Aorta (tissue), 5 donors: Measurements from ENCODE around the gene CER1. TPM values are rescaled to one million over a fixed set of nuclear protein-coding genes. Genes with fewer than 3 reads are reported as not detected.

Experiments used
- ATAC-seq: fragments of 200-7000 bp; cut with Tn5 transposase; one replicate; pipeline ENCODE4 v1.9.1; 2022; ENCODE audit warnings: moderate library complexity; ENCODE audit not compliant: low FRiP score
- DNase-seq, 2 donors: peaks; one replicate each; pipeline ENCODE4 v3.0.0-alpha.2; 2020
- H3K27ac ChIP-seq, 2 donors: one replicate each; pipeline ENCODE4 v1.5.1; 2013; ENCODE audit warnings: low read length in 2 of 2, mild to moderate bottlenecking in 2 of 2, moderate library complexity in 2 of 2, control low read depth in 1 of 2, inconsistent platforms in 1 of 2, low read depth in 1 of 2
- H3K27me3 ChIP-seq, 2 donors: one replicate each; pipeline ENCODE4 v1.6.1; 2013; ENCODE audit warnings: control low read depth in 1 of 2, low read length in 1 of 2, mild to moderate bottlenecking in 1 of 2, moderate library complexity in 1 of 2; ENCODE audit not compliant: insufficient read depth in 2 of 2, control insufficient read depth in 1 of 2
- H3K36me3 ChIP-seq, 2 donors: one replicate each; pipeline ENCODE4 v1.6.1; 2013; ENCODE audit warnings: control low read depth in 1 of 2, low read length in 1 of 2, mild to moderate bottlenecking in 1 of 2; ENCODE audit not compliant: insufficient read depth in 2 of 2, control insufficient read depth in 1 of 2
- H3K4me1 ChIP-seq, 2 donors: one replicate each; pipeline ENCODE4 v1.6.1; 2013; ENCODE audit warnings: low read length in 2 of 2, control low read depth in 1 of 2, mild to moderate bottlenecking in 1 of 2, moderate library complexity in 1 of 2; ENCODE audit not compliant: insufficient read depth in 2 of 2, control insufficient read depth in 1 of 2
- H3K4me3 ChIP-seq, 2 donors: one replicate each; pipeline ENCODE4 v1.5.1; 2013; ENCODE audit warnings: low read length in 2 of 2, control low read depth in 1 of 2, mild to moderate bottlenecking in 1 of 2
- H3K9me3 ChIP-seq: one replicate; pipeline ENCODE4 v1.6.1; 2013; ENCODE audit warnings: mild to moderate bottlenecking, low read length; ENCODE audit not compliant: control insufficient read depth
- WGBS, 2 donors: extraction: QIAGEN DNeasy Blood & Tissue Kit; methylation state at CpG; one replicate each; pipeline ENCODE4 v1.1.7; 2013; 5-methylcytosine and 5-hydroxymethylcytosine counted together
- intact Hi-C, 2 donors: fragments of 100-400 bp; cut with DNase I; formaldehyde crosslinking; loops; one replicate each; pipeline versions ENCODE4 v1.14.2 to v1.15.0; 2022
- polyA plus RNA-seq, 2 donors: library from polyadenylated mRNA; stranded (reverse); fragments of 200-250 nt; gene quantifications; one replicate each; pipeline ENCODE4 v1.2.3, GENCODE V29; 2013
- total RNA-seq, 2 donors: library from RNA; stranded (reverse); fragmentation: NEBNext Ultra II Directional; extraction: Animal tissue kit (Norgen Biotek cat#: 25700); gene quantifications; one replicate each; pipeline ENCODE4 v1.2.1, GENCODE V29; 2021
- donor health status: healthy with polysubstance abuse.
- donor health status: Bipolar disorder and iron deficiency.
- donor health status: DM: no; HTN: no; CAD: no.
- donor health status: DM: no; HTN: no; CAD: no.
- donor health status: DM: yes; HTN: yes; CAD: no.

The CER1 gene
- total and polyA plus RNA-seq, 4 donors, result 0.29 TPM; not detected in 3

- intact Hi-C loops, result no loop called here
- Histone ChIP-seq H3K27ac (no peak overlapping the region), H3K4me3 (no peak overlapping the region), H3K36me3 (peaks cover 3 to 8% of the 10 kb centered on the region in 2 donors), H3K27me3 (no peaks in the 10 kb centered on the region), H3K4me1 (no peaks in the 10 kb centered on the region), H3K9me3 (no peaks in the 10 kb centered on the region)
- no peak for ATAC-seq
- 96 to 97% methylated on average over 1 of the region's 1 CpG for WGBS, 2 donors
- DNase-seq, result no peak
These were observed 30.3 kb upstream of the CER1 start for GRCh38 chr9:14752871-14753270.

GRCh38 chr9:14752271-14752670 lies 29.7 kb upstream of the CER1 start:
- Histone ChIP-seq H3K36me3 (peaks cover 3 to 5% of the 10 kb centered on the region in 2 donors), H3K27ac (no peak overlapping the region), H3K4me3 (no peak overlapping the region), H3K27me3 (no peaks in the 10 kb centered on the region), H3K9me3 (no peaks in the 10 kb centered on the region), H3K4me1 (no peaks in the 10 kb centered on the region)
- DNase-seq, result no peak
- intact Hi-C loops, result no loop called here
- WGBS, 2 donors, result 75 to 85% methylated on average over 1 of the region's 1 CpG
- no peak for ATAC-seq

- ATAC-seq (no peak), DNase-seq (no peak)
- Histone ChIP-seq H3K36me3 (peaks cover 7 to 14% of the 10 kb centered on the region in 2 donors), H3K27ac (no peak overlapping the region), H3K4me3 (no peak overlapping the region), H3K27me3 (no peaks in the 10 kb centered on the region), H3K4me1 (no peaks in the 10 kb centered on the region), H3K9me3 (no peaks in the 10 kb centered on the region)
- intact Hi-C loops, result no loop called here
These were observed 28.3 kb upstream of the CER1 start for GRCh38 chr9:14750821-14751220.

GRCh38 chr9:14749741-14750211 lies 27.2 kb upstream of the CER1 start:
- no peak for ATAC-seq
- Histone ChIP-seq H3K4me1 (no peaks in the 10 kb centered on the region), H3K27me3 (no peaks in the 10 kb centered on the region), H3K27ac (no peak overlapping the region), H3K4me3 (no peak overlapping the region), H3K9me3 (no peaks in the 10 kb centered on the region), H3K36me3 (peaks cover 7 to 14% of the 10 kb centered on the region in 2 donors)
- intact Hi-C loops, result no loop called here
- 60 to 70% methylated on average over 9 of the region's 9 CpGs for WGBS, 2 donors
- no peak for DNase-seq

- Histone ChIP-seq H3K27ac (no peak overlapping the region), H3K4me3 (no peak overlapping the region), H3K36me3 (peaks cover 7 to 14% of the 10 kb centered on the region in 2 donors), H3K9me3 (no peaks in the 10 kb centered on the region), H3K4me1 (no peaks in the 10 kb centered on the region), H3K27me3 (no peaks in the 10 kb centered on the region)
- ATAC-seq (no peak), DNase-seq (no peak)
- intact Hi-C loops, result no loop called here
- 64 to 81% methylated on average over 3 of the region's 3 CpGs for WGBS, 2 donors
These were observed 25.8 kb upstream of the CER1 start for GRCh38 chr9:14748373-14748772.

GRCh38 chr9:14747111-14747510 lies 24.6 kb upstream of the CER1 start:
- no peaks in the 10 kb centered on the region for H3K9me3 ChIP-seq
- H3K36me3 ChIP-seq, result peaks cover 7 to 14% of the 10 kb centered on the region in 2 donors
- intact Hi-C loops, result no loop called here
- no peaks in the 10 kb centered on the region for H3K27me3 ChIP-seq
- no peak overlapping the region for H3K4me3 ChIP-seq
- no peaks in the 10 kb centered on the region for H3K4me1 ChIP-seq
- ATAC-seq (no peak), DNase-seq (no peak)
- no peak overlapping the region for H3K27ac ChIP-seq

GRCh38 chr9:14746626-14747025 lies 24.1 kb upstream of the CER1 start:
- no peak overlapping the region for H3K27ac ChIP-seq
- intact Hi-C loops, result no loop called here
- H3K4me3 ChIP-seq, result no peak overlapping the region
- WGBS, 2 donors, result 91 to 92% methylated on average over 3 of the region's 3 CpGs
- no peaks in the 10 kb centered on the region for H3K4me1 ChIP-seq
- no peaks in the 10 kb centered on the region for H3K27me3 ChIP-seq
- no peaks in the 10 kb centered on the region for H3K9me3 ChIP-seq
- H3K36me3 ChIP-seq, result peaks cover 7 to 14% of the 10 kb centered on the region in 2 donors
- DNase-seq (no peak), ATAC-seq (no peak)

GRCh38 chr9:14744768-14745167 lies 22.2 kb upstream of the CER1 start:
- Histone ChIP-seq H3K36me3 (peaks cover 6 to 12% of the 10 kb centered on the region in 2 donors), H3K27me3 (no peaks in the 10 kb centered on the region), H3K4me3 (no peak overlapping the region), H3K4me1 (no peaks in the 10 kb centered on the region), H3K27ac (no peak overlapping the region), H3K9me3 (no peaks in the 10 kb centered on the region)
- intact Hi-C loops, result no loop called here
- ATAC-seq (no peak), DNase-seq (no peak)
- 99 to 100% methylated on average over 1 of the region's 1 CpG for WGBS, 2 donors

- H3K4me3 ChIP-seq, result no peak overlapping the region
- peaks cover 2 to 5% of the 10 kb centered on the region in 2 donors for H3K36me3 ChIP-seq
- intact Hi-C loops, result no loop called here
- no peaks in the 10 kb centered on the region for H3K9me3 ChIP-seq
- DNase-seq (no peak), ATAC-seq (no peak)
- H3K27ac ChIP-seq, result no peak overlapping the region
- H3K27me3 ChIP-seq, result no peaks in the 10 kb centered on the region
- 91 to 92% methylated on average over 3 of the region's 3 CpGs for WGBS, 2 donors
- H3K4me1 ChIP-seq, result no peaks in the 10 kb centered on the region
These were observed 18.8 kb upstream of the CER1 start for GRCh38 chr9:14741369-14741768.
